Spleen (tissue), 7 donors: ENCODE results near the gene TTC7B.

Experiments
- CTCF ChIP-seq, 11 experiments: fragments of 200-600 bp in 7 of 11; fragments of 450-650 bp in 4 of 11; sonication (generic) in 4 of 11; IDR thresholded peaks in 8 of 11; conservative IDR thresholded peaks in 3 of 11; 1 replicate in 7 of 11; 2 replicates in 4 of 11; pipeline versions ENCODE4 v1.4.0 to v1.8.0; 2016 to 2021; ENCODE audit warnings: antibody characterized with exemption in 11 of 11, inconsistent platforms in 4 of 11, mild to moderate bottlenecking in 1 of 11
- POLR2A ChIP-seq, 3 donors: fragments of 450-650 bp; IDR thresholded peaks; one replicate each; pipeline ENCODE4 v1.5.1; 2017; ENCODE audit warnings: antibody characterized with exemption in 3 of 3, mild to moderate bottlenecking in 1 of 3
- donor health status: DM: no; HTN: no; CAD: no; lungs with moderate emphysema.
- donor health status: DM: no; HTN: no; CAD: no.
- donor health status: DM: no; HTN: no; CAD: no.

GRCh38 chr14:90703841-90704737 lies 112.1 kb downstream of the TTC7B start:
- TF ChIP-seq POLR2A (IDR thresholded peaks at IDR 0.05) (no peak), CTCF (IDR thresholded peaks at IDR 0.05 in 8 of 11, conservative IDR thresholded peaks at IDR 0.05 in 3 of 11) (no peak)
